ENCODE results near the gene KIAA1614. TPM values are rescaled to one million over a fixed set of nuclear protein-coding genes. Genes with fewer than 3 reads are reported as not detected.
"Not testable (repeated sequence)": the region's sequence is repeated elsewhere in the genome, so short reads cannot be mapped to it uniquely, and the experiment has no call there.

KIAA1614 gene
- total RNA-seq, 1 donor from 2014 or later, result 0.56 TPM

- no peaks in the 10 kb centered on the region for H3K79me2 ChIP-seq (ENCODE audit: low read depth)
- no peak for DNase-seq (ENCODE audit: low spot score)
- H3K4me1 ChIP-seq, result peaks cover 6% of the 10 kb centered on the region
- no peak overlapping the region for H2AFZ ChIP-seq (replicated peaks)
- H3K27ac Mint-ChIP-seq, result no peak overlapping the region
- no peak overlapping the region for H3K4me3 Mint-ChIP-seq
- TF ChIP-seq EZH2phosphoT487 (IDR thresholded peaks at IDR 0.05), result no peak
- TF ChIP-seq CTCF (IDR thresholded peaks at IDR 0.05), result no peak
- TF ChIP-seq EZH2 (IDR thresholded peaks at IDR 0.05), result no peak
- H3K9me3 Mint-ChIP-seq, result no peaks in the 10 kb centered on the region
- peaks cover 4% of the 10 kb centered on the region for H3K4me1 Mint-ChIP-seq
- no peaks in the 10 kb centered on the region for H3K36me3 ChIP-seq
- peaks cover 4% of the 10 kb centered on the region for H3K27me3 Mint-ChIP-seq (ENCODE audit: insufficient read depth, low read depth)
- H3K9ac ChIP-seq, result no peak overlapping the region
- H3K4me2 ChIP-seq, result no peak overlapping the region
- H3F3A ChIP-seq (ENCODE audit: low read depth), result no peaks in the 10 kb centered on the region
- H3K27ac ChIP-seq, result no peak overlapping the region
- H4K20me1 ChIP-seq (ENCODE audit: low read depth), result peaks cover 9% of the 10 kb centered on the region
- peaks cover 14% of the 10 kb centered on the region for H3K36me3 Mint-ChIP-seq
- H3K4me3 ChIP-seq, result no peak overlapping the region
- no peaks in the 10 kb centered on the region for H3K9me3 ChIP-seq (ENCODE audit: low read depth)
- no peaks in the 10 kb centered on the region for H3K27me3 ChIP-seq
These were observed 41.5 kb downstream of the KIAA1614 start for GRCh38 chr1:180954005-180954800.

- Mint-ChIP-seq H3K4me3 (no peak overlapping the region), H3K36me3 (peaks cover 19% of the 10 kb centered on the region), H3K4me1 (peaks cover 4% of the 10 kb centered on the region), H3K27me3 (ENCODE audit: insufficient read depth, low read depth) (peaks cover 4% of the 10 kb centered on the region), H3K9me3 (no peaks in the 10 kb centered on the region), H3K27ac (no peak overlapping the region)
- no peaks in the 10 kb centered on the region for H3F3A ChIP-seq (ENCODE audit: low read depth)
- H3K9ac ChIP-seq, result no peak overlapping the region
- H3K79me2 ChIP-seq (ENCODE audit: low read depth), result no peaks in the 10 kb centered on the region
- no peak for DNase-seq (ENCODE audit: low spot score)
- H3K27me3 ChIP-seq, result no peaks in the 10 kb centered on the region
- H2AFZ ChIP-seq (replicated peaks), result no peak overlapping the region
- no peak overlapping the region for H3K4me2 ChIP-seq
- TF ChIP-seq EZH2 (IDR thresholded peaks at IDR 0.05), result no peak
- no peak for TF ChIP-seq CTCF (IDR thresholded peaks at IDR 0.05)
- TF ChIP-seq EZH2phosphoT487 (IDR thresholded peaks at IDR 0.05), result no peak
- no peak overlapping the region for H3K27ac ChIP-seq
- H3K9me3 ChIP-seq (ENCODE audit: low read depth), result no peaks in the 10 kb centered on the region
- H3K36me3 ChIP-seq, result no peaks in the 10 kb centered on the region
- H3K4me1 ChIP-seq, result peaks cover under 1% of the 10 kb centered on the region
- H3K4me3 ChIP-seq, result no peak overlapping the region
- H4K20me1 ChIP-seq (ENCODE audit: low read depth), result peaks cover 9% of the 10 kb centered on the region
These were observed 42.1 kb downstream of the KIAA1614 start for GRCh38 chr1:180954801-180955165.

GRCh38 chr1:180956028-180956640 is 43.4 kb downstream of the KIAA1614 start:
- Mint-ChIP-seq H3K9me3 (peaks cover 7% of the 10 kb centered on the region), H3K36me3 (peaks cover 28% of the 10 kb centered on the region), H3K27me3 (ENCODE audit: insufficient read depth, low read depth) (peaks cover 4% of the 10 kb centered on the region), H3K4me3 (no peak overlapping the region), H3K27ac (no peak overlapping the region), H3K4me1 (peaks cover 4% of the 10 kb centered on the region)
- Histone ChIP-seq H3K9ac (no peak overlapping the region), H3K4me1 (no peaks in the 10 kb centered on the region), H4K20me1 (ENCODE audit: low read depth) (peaks cover 9% of the 10 kb centered on the region), H3K79me2 (ENCODE audit: low read depth) (no peaks in the 10 kb centered on the region), H2AFZ (replicated peaks) (no peak overlapping the region), H3F3A (ENCODE audit: low read depth) (no peaks in the 10 kb centered on the region), H3K4me2 (no peak overlapping the region), H3K27me3 (no peaks in the 10 kb centered on the region), H3K27ac (no peak overlapping the region), H3K4me3 (no peak overlapping the region), H3K9me3 (ENCODE audit: low read depth) (no peaks in the 10 kb centered on the region), H3K36me3 (no peaks in the 10 kb centered on the region)
- TF ChIP-seq CTCF (IDR thresholded peaks at IDR 0.05) (no peak), EZH2 (IDR thresholded peaks at IDR 0.05) (no peak), EZH2phosphoT487 (IDR thresholded peaks at IDR 0.05) (no peak)
- no peak for DNase-seq (ENCODE audit: low spot score)

- not testable (repeated sequence) for H3K36me3 ChIP-seq; H3K9me3 ChIP-seq (ENCODE audit: low read depth); H4K20me1 ChIP-seq (ENCODE audit: low read depth); H3K9ac ChIP-seq; H3K27ac Mint-ChIP-seq; H3K27me3 Mint-ChIP-seq (ENCODE audit: insufficient read depth, low read depth); H3F3A ChIP-seq (ENCODE audit: low read depth); H3K4me1 ChIP-seq; H3K4me2 ChIP-seq; H3K4me3 ChIP-seq; H3K4me3 Mint-ChIP-seq; DNase-seq (ENCODE audit: low spot score); H2AFZ ChIP-seq (replicated peaks); H3K27ac ChIP-seq; H3K79me2 ChIP-seq (ENCODE audit: low read depth); H3K27me3 ChIP-seq
- Mint-ChIP-seq H3K36me3 (peaks cover 35% of the 10 kb centered on the region), H3K4me1 (peaks cover 14% of the 10 kb centered on the region), H3K9me3 (peaks cover 11% of the 10 kb centered on the region)
These were observed 46.9 kb downstream of the KIAA1614 start for GRCh38 chr1:180959620-180960019.

Measured in neural progenitor cell (in vitro differentiated cells).